PC-9 (cell line): ENCODE measurements around the gene PTPRD. TPM values are rescaled to one million over a fixed set of nuclear protein-coding genes. Genes with fewer than 3 reads are reported as not detected.

Experiments used
- BruUV-seq: library from RNA; stranded (reverse); fragments of 400-500 nt; replicated peaks from 2 replicates; lab custom pipeline; 2021; lab: Mats Ljungman, UMichigan
- CTCF ChIA-PET: fragments of 300-600 bp; sonication (Branson Sonifier 250); formaldehyde crosslinking; loops from one replicate; lab custom pipeline; 2022; ENCODE audit warnings: antibody characterized with exemption; lab: Charles Lee
- POLR2A ChIA-PET: fragments of 300-600 bp; sonication (Branson Sonifier 250); formaldehyde crosslinking; loops from one replicate; lab custom pipeline; 2022; ENCODE audit warnings: antibody characterized with exemption; ENCODE audit not compliant: unreplicated experiment; lab: Charles Lee
- DNase-seq, 2 experiments: peaks; one replicate each; pipeline versions ENCODE4 v3.0.0 to v3.0.0-alpha.2; 2015 to 2022; ENCODE audit warnings: mixed read lengths in 1 of 2
- H2AFZ ChIP-seq: fragments of 200-600 bp; sonication (generic); 2 replicates; pipeline ENCODE4 v1.8.1; 2017; ENCODE audit warnings: antibody characterized with exemption
- H3F3A ChIP-seq: fragments of 200-600 bp; sonication (generic); 2 replicates; pipeline ENCODE4 v1.8.1; 2017; ENCODE audit warnings: antibody characterized with exemption, mild to moderate bottlenecking, low read depth; ENCODE audit not compliant: insufficient read depth
- H3K27ac ChIP-seq: fragments of 200-600 bp; sonication (generic); 2 replicates; pipeline ENCODE4 v1.6.1; 2016; ENCODE audit warnings: mixed run types
- H3K27me3 ChIP-seq: fragments of 200-600 bp; sonication (generic); 2 replicates; pipeline ENCODE4 v1.6.1; 2016; ENCODE audit warnings: low read depth, mixed run types; ENCODE audit not compliant: insufficient read depth
- H3K36me3 ChIP-seq: fragments of 200-600 bp; sonication (generic); 2 replicates; pipeline ENCODE4 v1.6.1; 2016; ENCODE audit warnings: low read depth, mixed run types
- H3K4me1 ChIP-seq: fragments of 200-600 bp; sonication (generic); replicated peaks from 2 replicates; pipeline ENCODE4 v1.6.1; 2016; ENCODE audit warnings: mixed run types; ENCODE audit not compliant: insufficient read depth
- H3K4me2 ChIP-seq: fragments of 200-600 bp; sonication (generic); 2 replicates; pipeline ENCODE4 v1.6.1; 2017; ENCODE audit warnings: mixed run types
- H3K4me3 ChIP-seq: fragments of 200-600 bp; sonication (generic); 2 replicates; pipeline ENCODE4 v1.6.1; 2016; ENCODE audit warnings: mixed run types
- H3K79me2 ChIP-seq: fragments of 200-600 bp; sonication (generic); 2 replicates; pipeline ENCODE4 v1.6.1; 2017; ENCODE audit warnings: low read depth, mixed run types
- H3K9me2 ChIP-seq: fragments of 200-600 bp; sonication (generic); 2 replicates; pipeline ENCODE4 v1.8.1; 2017; ENCODE audit warnings: mild to moderate bottlenecking; ENCODE audit not compliant: insufficient read depth
- H3K9me3 ChIP-seq: fragments of 200-600 bp; sonication (generic); 2 replicates; pipeline ENCODE4 v1.8.1; 2016; ENCODE audit warnings: low read depth; ENCODE audit not compliant: insufficient read depth
- H4K20me1 ChIP-seq: fragments of 200-600 bp; sonication (generic); 2 replicates; pipeline ENCODE4 v1.8.1; 2017; ENCODE audit not compliant: insufficient read depth
- CTCF ChIP-seq: fragments of 200-600 bp; sonication (generic); conservative IDR thresholded peaks from 2 replicates; pipeline ENCODE4 v1.6.1; 2017; ENCODE audit warnings: mixed run types, antibody characterized with exemption, mild to moderate bottlenecking, moderate library complexity
- EZH2 ChIP-seq: fragments of 200-600 bp; sonication (generic); IDR thresholded peaks from 2 replicates; pipeline ENCODE4 v1.8.0; 2017; ENCODE audit warnings: antibody characterized with exemption, low read depth
- intact Hi-C: fragments of 100-400 bp; cut with micrococcal nuclease; formaldehyde crosslinking; loops from one replicate; pipeline ENCODE4 v1.10.0; 2022; ENCODE audit not compliant: unreplicated experiment
- total RNA-seq: library from RNA; stranded (reverse); gene quantifications from 2 replicates; pipeline ENCODE4 v1.2.3, GENCODE V29; 2021

PTPRD gene
- total RNA-seq, 1 experiment from 2014 or later: not detected

GRCh38 chr9:8408575-8409190 lies 2204.1 kb downstream of the PTPRD start:
- ChIA-PET POLR2A (no interaction called here), CTCF (no interaction called here)
- Histone ChIP-seq H2AFZ (no peak overlapping the region), H3K4me2 (no peak overlapping the region), H3K79me2 (no peaks in the 10 kb centered on the region), H3K36me3 (no peaks in the 10 kb centered on the region), H4K20me1 (no peaks in the 10 kb centered on the region), H3K9me2 (no peaks in the 10 kb centered on the region), H3K4me1 (no peaks in the 10 kb centered on the region), H3K27me3 (no peaks in the 10 kb centered on the region), H3F3A (no peaks in the 10 kb centered on the region), H3K27ac (no peak overlapping the region), H3K4me3 (no peak overlapping the region), H3K9me3 (no peaks in the 10 kb centered on the region)
- intact Hi-C loops: no loop called here
- TF ChIP-seq CTCF (no peak), EZH2 (no peak)
- no peak for DNase-seq
- BruUV-seq: no TSS peak

DNA sequence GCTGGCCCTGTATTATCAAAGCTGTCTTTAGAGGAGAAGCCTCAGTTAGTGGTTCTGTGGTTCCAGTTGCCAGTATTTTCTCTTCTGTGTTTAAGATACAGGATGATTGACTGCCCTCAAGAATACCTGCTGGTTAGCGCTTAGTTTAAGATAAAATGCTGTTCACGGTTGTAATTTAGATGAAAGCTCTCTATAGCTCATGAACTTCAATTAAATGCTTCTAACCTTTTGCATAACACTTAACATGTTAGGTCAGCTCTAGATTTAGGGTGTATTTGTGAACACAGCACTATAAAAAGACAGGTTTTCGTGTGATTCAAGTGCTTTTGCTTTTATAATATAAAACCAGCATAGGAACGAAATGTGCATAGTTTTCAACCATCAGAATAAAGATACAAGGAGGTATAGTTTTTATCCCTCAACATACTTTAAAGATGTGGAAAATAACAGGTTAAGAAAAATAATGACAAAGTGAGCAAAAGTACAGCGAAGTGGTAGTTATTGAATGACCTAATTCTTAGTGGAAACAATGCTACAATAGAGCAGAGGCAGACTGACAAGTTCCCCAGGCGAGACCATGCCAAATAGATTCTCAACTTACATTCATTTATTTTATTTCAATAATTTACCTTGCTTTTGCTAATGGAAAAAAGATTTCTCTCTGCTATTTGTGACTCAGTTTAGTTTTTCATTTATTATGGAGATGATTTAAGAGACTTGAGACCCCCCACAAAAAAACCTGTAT lies 2210.7 kb downstream of the PTPRD start:
- POLR2A ChIA-PET: no interaction called here
- Histone ChIP-seq H4K20me1 (no peaks in the 10 kb centered on the region), H3K79me2 (no peaks in the 10 kb centered on the region), H3K4me1 (no peaks in the 10 kb centered on the region), H3K4me2 (no peak overlapping the region), H3K27me3 (no peaks in the 10 kb centered on the region), H3K4me3 (no peak overlapping the region), H3K36me3 (no peaks in the 10 kb centered on the region), H3K27ac (no peak overlapping the region), H2AFZ (no peak overlapping the region), H3F3A (no peaks in the 10 kb centered on the region), H3K9me3 (no peaks in the 10 kb centered on the region), H3K9me2 (no peaks in the 10 kb centered on the region)
- TF ChIP-seq CTCF (no peak), EZH2 (no peak)
- intact Hi-C loops: no loop called here
- DNase-seq: no peak
- CTCF ChIA-PET: no interaction called here
- no TSS peak for BruUV-seq

GRCh38 chr9:8400378-8400777 lies 2212.4 kb downstream of the PTPRD start:
- Histone ChIP-seq H4K20me1 (no peaks in the 10 kb centered on the region), H3F3A (no peaks in the 10 kb centered on the region), H3K4me2 (no peak overlapping the region), H3K27ac (no peak overlapping the region), H3K9me3 (no peaks in the 10 kb centered on the region), H3K79me2 (no peaks in the 10 kb centered on the region), H2AFZ (no peak overlapping the region), H3K36me3 (no peaks in the 10 kb centered on the region), H3K4me1 (no peaks in the 10 kb centered on the region), H3K9me2 (no peaks in the 10 kb centered on the region), H3K4me3 (no peak overlapping the region), H3K27me3 (no peaks in the 10 kb centered on the region)
- no peak for DNase-seq
- ChIA-PET POLR2A (no interaction called here), CTCF (no interaction called here)
- no TSS peak for BruUV-seq
- intact Hi-C loops: no loop called here
- TF ChIP-seq EZH2: no peak
- TF ChIP-seq CTCF: no peak
